Measurements from ENCODE around the gene ARHGEF25. TPM values are rescaled to one million over a fixed set of nuclear protein-coding genes. Genes with fewer than 3 reads are reported as not detected.

ARHGEF25 gene
- total RNA-seq, 1 experiment from 2014 or later: 12.9 TPM

DNA sequence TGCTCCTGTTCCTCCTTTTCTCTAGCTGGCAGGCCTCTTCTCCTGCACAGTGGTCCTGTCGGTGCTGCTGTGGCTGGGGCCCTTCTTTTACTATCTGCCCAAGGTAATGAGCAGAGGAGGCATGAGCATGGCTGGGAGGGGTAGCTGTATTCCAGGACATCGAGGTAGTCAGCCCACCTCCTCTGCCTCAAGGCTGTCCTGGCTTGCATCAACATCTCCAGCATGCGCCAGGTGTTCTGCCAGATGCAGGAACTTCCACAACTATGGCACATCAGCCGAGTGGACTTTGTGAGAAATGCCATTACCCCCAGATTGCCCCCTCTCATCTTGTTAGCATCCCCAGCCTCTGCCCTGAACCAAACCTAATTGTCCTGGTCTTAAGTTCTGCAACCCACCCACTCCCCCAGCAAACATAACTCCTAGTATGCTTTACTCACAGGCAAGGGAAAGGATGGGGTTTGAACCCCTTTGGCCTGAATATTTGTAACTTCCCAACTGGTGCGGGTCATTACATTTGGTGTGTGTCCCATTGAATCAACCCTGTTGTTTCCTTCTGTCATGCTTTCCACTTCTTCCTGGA is 12.7 kb downstream of the ARHGEF25 start:
- H3K27ac ChIP-seq: no peak overlapping the region
- no peak overlapping the region for H3K4me3 ChIP-seq
- no peak overlapping the region for H2AFZ ChIP-seq
- no peaks in the 10 kb centered on the region for H3K9me3 ChIP-seq (ENCODE audit: insufficient read depth, low read depth)
- no peaks in the 10 kb centered on the region for H3K36me3 ChIP-seq (ENCODE audit: low read depth)
- H3K79me2 ChIP-seq (ENCODE audit: low read depth): no peaks in the 10 kb centered on the region
- no peaks in the 10 kb centered on the region for H3K9me2 ChIP-seq (ENCODE audit: insufficient read depth)
- ChIA-PET CTCF (no interaction called here), POLR2A (ENCODE audit: unreplicated experiment) (interaction anchor here (0.5 kb wide), 1 partner anchor 555 kb away, joined by 4 read pairs; no protein-coding TSS in a partner anchor)
- H3K4me2 ChIP-seq: no peak overlapping the region
- no peaks in the 10 kb centered on the region for H3F3A ChIP-seq (ENCODE audit: insufficient read depth, low read depth)
- no peak for DNase-seq
- TSS peak; percentile 11 for BruUV-seq (replicated peaks)
- no peaks in the 10 kb centered on the region for H3K4me1 ChIP-seq (replicated peaks; ENCODE audit: insufficient read depth)
- TF ChIP-seq, protein P1, sequence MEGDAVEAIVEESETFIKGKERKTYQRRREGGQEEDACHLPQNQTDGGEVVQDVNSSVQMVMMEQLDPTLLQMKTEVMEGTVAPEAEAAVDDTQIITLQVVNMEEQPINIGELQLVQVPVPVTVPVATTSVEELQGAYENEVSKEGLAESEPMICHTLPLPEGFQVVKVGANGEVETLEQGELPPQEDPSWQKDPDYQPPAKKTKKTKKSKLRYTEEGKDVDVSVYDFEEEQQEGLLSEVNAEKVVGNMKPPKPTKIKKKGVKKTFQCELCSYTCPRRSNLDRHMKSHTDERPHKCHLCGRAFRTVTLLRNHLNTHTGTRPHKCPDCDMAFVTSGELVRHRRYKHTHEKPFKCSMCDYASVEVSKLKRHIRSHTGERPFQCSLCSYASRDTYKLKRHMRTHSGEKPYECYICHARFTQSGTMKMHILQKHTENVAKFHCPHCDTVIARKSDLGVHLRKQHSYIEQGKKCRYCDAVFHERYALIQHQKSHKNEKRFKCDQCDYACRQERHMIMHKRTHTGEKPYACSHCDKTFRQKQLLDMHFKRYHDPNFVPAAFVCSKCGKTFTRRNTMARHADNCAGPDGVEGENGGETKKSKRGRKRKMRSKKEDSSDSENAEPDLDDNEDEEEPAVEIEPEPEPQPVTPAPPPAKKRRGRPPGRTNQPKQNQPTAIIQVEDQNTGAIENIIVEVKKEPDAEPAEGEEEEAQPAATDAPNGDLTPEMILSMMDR (conservative IDR thresholded peaks at IDR 0.05): no peak
- no peak for TF ChIP-seq EZH2 (IDR thresholded peaks at IDR 0.05; ENCODE audit: low read depth)
- H3K27me3 ChIP-seq (ENCODE audit: insufficient read depth, low read depth): peaks cover 54% of the 10 kb centered on the region
- H4K20me1 ChIP-seq (ENCODE audit: insufficient read depth): no peaks in the 10 kb centered on the region
- intact Hi-C loops (cut with micrococcal nuclease; ENCODE audit: unreplicated experiment): no loop called here

DNA sequence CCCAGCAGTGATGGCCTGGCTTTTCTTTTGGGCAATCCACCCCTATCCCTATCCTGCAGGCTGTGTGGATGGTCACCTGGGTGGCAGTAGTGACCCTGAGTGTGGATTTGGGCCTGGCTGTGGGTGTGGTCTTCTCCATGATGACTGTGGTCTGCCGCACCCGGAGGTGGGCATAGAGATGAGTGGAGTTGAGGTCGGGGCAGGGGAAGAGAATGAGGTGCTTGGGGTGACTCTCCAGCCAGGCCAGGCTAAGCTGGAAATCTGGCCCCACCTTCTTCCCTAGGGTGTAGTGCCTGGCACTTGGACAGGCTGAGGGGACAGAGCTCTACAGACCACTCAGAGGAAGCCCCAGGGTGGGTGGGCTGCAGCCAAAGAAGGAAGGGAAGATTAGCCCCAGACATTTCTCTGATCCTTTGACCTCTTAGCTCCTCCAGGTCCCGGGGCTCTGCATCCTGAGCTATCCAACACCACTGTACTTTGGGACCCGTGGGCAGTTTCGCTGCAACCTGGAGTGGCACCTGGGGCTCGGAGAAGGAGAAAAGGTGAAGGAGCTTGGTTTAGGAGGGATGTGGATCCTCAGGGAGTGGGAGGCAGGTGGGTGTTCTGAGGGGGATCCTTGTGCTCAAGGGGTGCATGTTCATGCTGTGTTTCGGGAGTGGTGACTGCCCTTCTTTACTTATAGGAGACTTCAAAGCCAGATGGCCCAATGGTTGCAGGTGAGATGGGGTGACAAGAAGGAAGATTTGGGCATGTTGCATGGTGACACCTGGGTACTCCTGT is 13.4 kb downstream of the ARHGEF25 start:
- DNase-seq: no peak
- H4K20me1 ChIP-seq (ENCODE audit: insufficient read depth): no peaks in the 10 kb centered on the region
- peaks cover 47% of the 10 kb centered on the region for H3K27me3 ChIP-seq (ENCODE audit: insufficient read depth, low read depth)
- H3K27ac ChIP-seq: no peak overlapping the region
- no peak overlapping the region for H3K4me3 ChIP-seq
- BruUV-seq (replicated peaks): no TSS peak
- H3K4me2 ChIP-seq: no peak overlapping the region
- TF ChIP-seq, protein P1 (conservative IDR thresholded peaks at IDR 0.05): no peak
- no peak for TF ChIP-seq EZH2 (IDR thresholded peaks at IDR 0.05; ENCODE audit: low read depth)
- no peaks in the 10 kb centered on the region for H3K9me3 ChIP-seq (ENCODE audit: insufficient read depth, low read depth)
- POLR2A ChIA-PET (ENCODE audit: unreplicated experiment): interaction anchor here (0.5 to 0.7 kb wide), 3 partner anchors 49 to 555 kb away, joined by 4 to 6 read pairs (median 5); no protein-coding TSS in a partner anchor
- no peak overlapping the region for H2AFZ ChIP-seq
- no peaks in the 10 kb centered on the region for H3K9me2 ChIP-seq (ENCODE audit: insufficient read depth)
- H3F3A ChIP-seq (ENCODE audit: insufficient read depth, low read depth): no peaks in the 10 kb centered on the region
- no peaks in the 10 kb centered on the region for H3K36me3 ChIP-seq (ENCODE audit: low read depth)
- H3K79me2 ChIP-seq (ENCODE audit: low read depth): no peaks in the 10 kb centered on the region
- no peaks in the 10 kb centered on the region for H3K4me1 ChIP-seq (replicated peaks; ENCODE audit: insufficient read depth)
- CTCF ChIA-PET: no interaction called here
- intact Hi-C loops (cut with micrococcal nuclease; ENCODE audit: unreplicated experiment): no loop called here

DNA sequence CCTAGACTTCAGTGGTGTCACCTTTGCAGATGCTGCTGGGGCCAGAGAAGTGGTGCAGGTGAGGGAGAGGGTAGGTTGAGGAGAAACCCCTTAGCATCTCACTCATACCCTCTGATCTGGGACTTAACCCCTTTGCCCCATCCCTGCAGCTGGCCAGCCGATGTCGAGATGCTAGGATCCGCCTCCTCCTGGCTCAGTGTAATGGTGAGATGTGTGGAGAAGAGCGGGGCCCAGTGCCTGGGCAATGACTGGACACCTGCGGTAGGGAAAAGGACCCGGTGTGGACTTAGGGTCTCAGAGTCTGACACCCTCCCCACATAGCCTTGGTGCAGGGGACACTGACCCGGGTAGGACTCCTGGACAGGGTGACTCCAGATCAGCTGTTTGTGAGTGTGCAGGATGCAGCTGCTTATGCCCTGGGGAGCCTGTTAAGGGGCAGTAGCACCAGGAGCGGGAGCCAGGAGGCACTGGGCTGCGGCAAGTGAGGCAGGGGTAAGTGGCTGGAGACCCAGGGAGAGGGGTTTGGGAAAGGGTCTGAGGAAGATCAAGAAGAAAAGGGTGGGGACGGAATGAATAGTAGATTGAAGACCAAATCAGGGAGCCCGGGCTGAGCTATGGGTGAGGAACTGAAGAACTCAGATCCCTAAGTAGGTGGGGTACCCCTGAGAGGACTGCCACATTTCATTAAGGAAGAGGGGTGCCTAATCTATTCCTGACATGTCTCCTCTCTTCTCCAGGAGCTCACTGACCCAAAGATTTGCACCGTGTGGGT is 14.2 kb downstream of the ARHGEF25 start:
- no peak overlapping the region for H2AFZ ChIP-seq
- H3F3A ChIP-seq (ENCODE audit: insufficient read depth, low read depth): no peaks in the 10 kb centered on the region
- no peak overlapping the region for H3K27ac ChIP-seq
- intact Hi-C loops (cut with micrococcal nuclease; ENCODE audit: unreplicated experiment): no loop called here
- H3K4me3 ChIP-seq: no peak overlapping the region
- peaks cover 39% of the 10 kb centered on the region for H3K27me3 ChIP-seq (ENCODE audit: insufficient read depth, low read depth)
- no peak overlapping the region for H3K4me2 ChIP-seq
- H3K9me2 ChIP-seq (ENCODE audit: insufficient read depth): no peaks in the 10 kb centered on the region
- DNase-seq: no peak
- no TSS peak for BruUV-seq (replicated peaks)
- no peaks in the 10 kb centered on the region for H4K20me1 ChIP-seq (ENCODE audit: insufficient read depth)
- H3K36me3 ChIP-seq (ENCODE audit: low read depth): no peaks in the 10 kb centered on the region
- H3K79me2 ChIP-seq (ENCODE audit: low read depth): no peaks in the 10 kb centered on the region
- CTCF ChIA-PET: no interaction called here
- TF ChIP-seq, protein P1 (conservative IDR thresholded peaks at IDR 0.05): no peak
- TF ChIP-seq EZH2 (IDR thresholded peaks at IDR 0.05; ENCODE audit: low read depth): no peak
- H3K4me1 ChIP-seq (replicated peaks; ENCODE audit: insufficient read depth): no peaks in the 10 kb centered on the region
- no peaks in the 10 kb centered on the region for H3K9me3 ChIP-seq (ENCODE audit: insufficient read depth, low read depth)
- POLR2A ChIA-PET (ENCODE audit: unreplicated experiment): interaction anchor here (0.5 kb wide), 1 partner anchor 134 kb away, joined by 6 read pairs; no protein-coding TSS in a partner anchor

Measured in PC-9 (cell line).